HCT116 (cell line): ENCODE measurements around the gene PRSS2. TPM values are rescaled to one million over a fixed set of nuclear protein-coding genes. Genes with fewer than 3 reads are reported as not detected.

Experiments used
- ATAC-seq: fragments of 200-7000 bp; cut with Tn5 transposase; 2 replicates; pipeline ENCODE4 v1.9.1; 2020; ENCODE audit warnings: mild to moderate bottlenecking, moderate library complexity
- BruUV-seq: library from RNA; stranded (reverse); fragments of 400-500 nt; replicated peaks from 2 replicates; lab custom pipeline; 2021; lab: Mats Ljungman, UMichigan
- CTCF ChIA-PET: fragments of 300-600 bp; sonication (Branson Sonifier 250); formaldehyde crosslinking; loops from one replicate; lab custom pipeline; 2021; ENCODE audit warnings: antibody characterized with exemption; lab: Charles Lee
- POLR2A ChIA-PET: fragments of 300-600, 350-600 bp; sonication (Branson Sonifier 250); formaldehyde crosslinking; loops from one replicate; lab custom pipeline; 2021; ENCODE audit warnings: antibody characterized with exemption; lab: Charles Lee
- RAD21 ChIA-PET, 2 experiments: fragments of 300-600 bp; sonication (Branson Sonifier 250); formaldehyde crosslinking; loops; one replicate each; lab custom pipeline; 2023; ENCODE audit warnings: low total read pairs in 2 of 2; ENCODE audit not compliant: uncharacterized antibody in 2 of 2, unreplicated experiment in 2 of 2, low non-redundant PET in 1 of 2; lab: Charles Lee
- DNase-seq: peaks from one replicate; pipeline ENCODE4 v3.0.0-alpha.2; 2010; ENCODE audit warnings: low read depth, low spot score
- H2AFZ ChIP-seq: fragments of 200-600 bp; shearing (Covaris generic), sonication (generic); 2 replicates; pipeline ENCODE4 v1.6.1; 2017; ENCODE audit warnings: low read depth, mixed run types, mixed read lengths, antibody characterized with exemption, low read length; ENCODE audit not compliant: poor library complexity, severe bottlenecking
- H3K27ac ChIP-seq: 2 replicates; pipeline ENCODE4 v1.5.1; 2012; ENCODE audit warnings: low read depth, low read length
- H3K27me3 ChIP-seq: fragments of 200-600 bp; sonication (generic); 2 replicates; pipeline ENCODE4 v1.6.1; 2016; ENCODE audit warnings: mixed run types, low read length, mixed read lengths; ENCODE audit not compliant: insufficient read depth
- H3K36me3 ChIP-seq, 2 experiments: fragments of 200-500 bp in 1 of 2; fragments of 200-600 bp in 1 of 2; sonication (Bioruptor generic) in 1 of 2; sonication (generic) in 1 of 2; 2 replicates each; pipeline versions ENCODE4 v1.5.1 to v1.6.1; 2014 to 2016; ENCODE audit warnings: low read length in 2 of 2, inconsistent platforms in 1 of 2, mixed read lengths in 1 of 2, mixed run types in 1 of 2; ENCODE audit not compliant: insufficient read depth in 2 of 2, control insufficient read depth in 1 of 2
- H3K4me1 ChIP-seq, 2 experiments: fragments of 200-600 bp in 1 of 2; sonication (generic) in 1 of 2; 2 replicates each; pipeline versions ENCODE4 v1.5.1 to v1.6.1; 2012 to 2017; ENCODE audit warnings: low read length in 2 of 2, inconsistent platforms in 1 of 2, mild to moderate bottlenecking in 1 of 2, mixed read lengths in 1 of 2, mixed run types in 1 of 2, moderate library complexity in 1 of 2; ENCODE audit not compliant: insufficient read depth in 2 of 2, control insufficient read depth in 1 of 2
- H3K4me2 ChIP-seq: fragments of 200-600 bp; sonication (generic); 2 replicates; pipeline ENCODE4 v1.6.1; 2017; ENCODE audit warnings: mixed run types, low read length, mixed read lengths
- H3K4me3 ChIP-seq, 2 experiments: fragments of 200-600 bp in 1 of 2; sonication (generic) in 1 of 2; replicated peaks in 1 of 2; 2 replicates each; pipeline ENCODE4 v1.5.1; 2011 to 2016; ENCODE audit warnings: low read length in 2 of 2, control low read depth in 1 of 2, low read depth in 1 of 2, mild to moderate bottlenecking in 1 of 2, mixed read lengths in 1 of 2, mixed run types in 1 of 2
- H3K79me2 ChIP-seq: fragments of 200-600 bp; sonication (generic); 2 replicates; pipeline ENCODE4 v1.6.1; 2017; ENCODE audit warnings: mild to moderate bottlenecking, mixed run types, low read length, moderate library complexity, mixed read lengths; ENCODE audit not compliant: insufficient read depth
- H3K9ac ChIP-seq: fragments of 200-600 bp; sonication (generic); 2 replicates; pipeline ENCODE4 v1.6.1; 2016; ENCODE audit warnings: low read length, mixed read lengths
- H3K9me2 ChIP-seq: fragments of 200-600 bp; sonication (generic), shearing (Covaris generic); 2 replicates; pipeline ENCODE4 v1.6.1; 2017; ENCODE audit warnings: mixed run types, mild to moderate bottlenecking, moderate library complexity; ENCODE audit not compliant: insufficient read depth
- H3K9me3 ChIP-seq, 2 experiments: fragments of 200-500 bp in 1 of 2; fragments of 200-600 bp in 1 of 2; sonication (Bioruptor generic) in 1 of 2; sonication (generic) in 1 of 2; 2 replicates each; pipeline ENCODE4 v1.6.1; 2014 to 2017; ENCODE audit warnings: low read length in 2 of 2, mixed read lengths in 2 of 2, inconsistent platforms in 1 of 2, low read depth in 1 of 2, mild to moderate bottlenecking in 1 of 2, mixed run types in 1 of 2, moderate library complexity in 1 of 2; ENCODE audit not compliant: control insufficient read depth in 1 of 2, insufficient read depth in 1 of 2
- H4K20me1 ChIP-seq: fragments of 200-600 bp; sonication (generic), shearing (Covaris generic); 2 replicates; pipeline ENCODE4 v1.6.1; 2017; ENCODE audit warnings: mixed run types, mild to moderate bottlenecking, moderate library complexity; ENCODE audit not compliant: insufficient read depth
- ELF1 ChIP-seq: IDR thresholded peaks from 2 replicates; pipeline ENCODE4 v1.6.1; 2012; ENCODE audit warnings: low read depth, borderline replicate concordance
- EZH2 ChIP-seq: fragments of 200-600 bp; sonication (generic); IDR thresholded peaks from 2 replicates; pipeline ENCODE4 v1.6.1; 2017; ENCODE audit warnings: antibody characterized with exemption, mixed run types
- EZH2phosphoT487 ChIP-seq: fragments of 200-600 bp; IDR thresholded peaks from 2 replicates; pipeline ENCODE4 v1.6.1; 2018; ENCODE audit warnings: antibody characterized with exemption, borderline replicate concordance
- JUND ChIP-seq: IDR thresholded peaks from 2 replicates; pipeline ENCODE4 v1.6.1; 2012
- MAX ChIP-seq: IDR thresholded peaks from 2 replicates; pipeline ENCODE4 v1.6.1; 2012
- RAD21 ChIP-seq: IDR thresholded peaks from 2 replicates; pipeline ENCODE4 v1.6.1; 2012; ENCODE audit warnings: low read depth, mild to moderate bottlenecking
- SIN3A ChIP-seq: IDR thresholded peaks from 2 replicates; pipeline ENCODE4 v1.6.1; 2012; ENCODE audit warnings: low read depth
- SRF ChIP-seq: IDR thresholded peaks from 2 replicates; pipeline ENCODE4 v1.6.1; 2012; ENCODE audit warnings: low read depth
- TCF7L2 ChIP-seq: IDR thresholded peaks from 2 replicates; pipeline ENCODE4 v1.7.0; 2011; ENCODE audit warnings: borderline replicate concordance, inconsistent platforms; ENCODE audit not compliant: insufficient read depth, insufficient read length; ENCODE audit errors: extremely low read depth
- YY1 ChIP-seq: IDR thresholded peaks from 2 replicates; pipeline ENCODE4 v1.6.1; 2011; ENCODE audit warnings: low read length, low read depth, moderate library complexity, mild to moderate bottlenecking; ENCODE audit not compliant: insufficient replicate concordance; ENCODE audit errors: extremely low read depth
- ZFX ChIP-seq: fragments of 450-650 bp; IDR thresholded peaks from 2 replicates; pipeline ENCODE4 v1.6.1; 2017
- intact Hi-C: fragments of 100-400 bp; cut with micrococcal nuclease; formaldehyde crosslinking; loops from 2 replicates; pipeline ENCODE4 v1.10.0; 2022
- total RNA-seq: library from RNA; stranded (reverse); gene quantifications from one replicate; pipeline ENCODE4 v1.2.1, GENCODE V29; 2021; ENCODE audit not compliant: unreplicated experiment
- TF ChIP-seq, protein P1 (sequence below): IDR thresholded peaks from 2 replicates; pipeline ENCODE4 v1.6.1; 2011; ENCODE audit warnings: mild to moderate bottlenecking, low read length, moderate library complexity; ENCODE audit not compliant: insufficient replicate concordance; ENCODE audit errors: extremely low read depth

PRSS2 gene
- total RNA-seq, 1 experiment from 2014 or later = 36.8 TPM

- TF ChIP-seq YY1 = no peak
These were observed 13.3 kb downstream of the PRSS2 start (continued) for GRCh38 chr7:142784096-142784495.

- RAD21 ChIA-PET = no interaction called here
- intact Hi-C loops = loop anchor here (5.0 kb wide), 1 partner anchor 267 kb away; no protein-coding TSS in a partner anchor
- H3K9ac ChIP-seq = no peak overlapping the region
These were observed 13.9 kb downstream of the PRSS2 start for GRCh38 chr7:142784716-142785115.

More at GRCh38 chr7:142784716-142785115, 13.9 kb downstream of the PRSS2 start:
- H3K79me2 ChIP-seq = no peaks in the 10 kb centered on the region
- H3K36me3 ChIP-seq = no peaks in the 10 kb centered on the region
- no peak overlapping the region for H3K27ac ChIP-seq
- no peak for TF ChIP-seq ELF1
- no peak for TF ChIP-seq ZFX
- TF ChIP-seq YY1 = no peak
- no peak for TF ChIP-seq MAX
- no peak for TF ChIP-seq JUND
- no peak for TF ChIP-seq TCF7L2
- TF ChIP-seq EZH2 = no peak
- TF ChIP-seq, protein P1, sequence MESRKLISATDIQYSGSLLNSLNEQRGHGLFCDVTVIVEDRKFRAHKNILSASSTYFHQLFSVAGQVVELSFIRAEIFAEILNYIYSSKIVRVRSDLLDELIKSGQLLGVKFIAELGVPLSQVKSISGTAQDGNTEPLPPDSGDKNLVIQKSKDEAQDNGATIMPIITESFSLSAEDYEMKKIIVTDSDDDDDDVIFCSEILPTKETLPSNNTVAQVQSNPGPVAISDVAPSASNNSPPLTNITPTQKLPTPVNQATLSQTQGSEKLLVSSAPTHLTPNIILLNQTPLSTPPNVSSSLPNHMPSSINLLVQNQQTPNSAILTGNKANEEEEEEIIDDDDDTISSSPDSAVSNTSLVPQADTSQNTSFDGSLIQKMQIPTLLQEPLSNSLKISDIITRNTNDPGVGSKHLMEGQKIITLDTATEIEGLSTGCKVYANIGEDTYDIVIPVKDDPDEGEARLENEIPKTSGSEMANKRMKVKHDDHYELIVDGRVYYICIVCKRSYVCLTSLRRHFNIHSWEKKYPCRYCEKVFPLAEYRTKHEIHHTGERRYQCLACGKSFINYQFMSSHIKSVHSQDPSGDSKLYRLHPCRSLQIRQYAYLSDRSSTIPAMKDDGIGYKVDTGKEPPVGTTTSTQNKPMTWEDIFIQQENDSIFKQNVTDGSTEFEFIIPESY = no peak
- no peak for TF ChIP-seq RAD21
- TF ChIP-seq SIN3A = no peak
- TF ChIP-seq EZH2phosphoT487 = no peak
- TF ChIP-seq SRF = no peak
- TF ChIP-seq, all 23 proteins: peak for 0
- DNase-seq (no peak), ATAC-seq (no peak)
- Histone ChIP-seq H3K27me3 (no peaks in the 10 kb centered on the region), H2AFZ (no peak overlapping the region), H3K9me3 (no peaks in the 10 kb centered on the region), H3K4me2 (no peak overlapping the region), H4K20me1 (no peaks in the 10 kb centered on the region), H3K4me1 (peaks cover 0 to 5% of the 10 kb centered on the region in 2 experiments; a peak in 1 of 4 replicates), H3K9me2 (no peaks in the 10 kb centered on the region), H3K4me3 (no peak overlapping the region)
- BruUV-seq = no TSS peak
- ChIA-PET CTCF (interaction anchor here (0.7 to 4.7 kb wide), 6 partner anchors 71 to 286 kb away, joined by 3 to 166 read pairs (median 21); no protein-coding TSS in a partner anchor), POLR2A (no interaction called here)
